ENCODE data around the gene TBRG1. TPM values are rescaled to one million over a fixed set of nuclear protein-coding genes. Genes with fewer than 3 reads are reported as not detected.

The TBRG1 gene
- total and polyA plus RNA-seq, 2 of the 4 experiments (the other 2 are of a cell fraction), result 13.3 to 23.2 TPM

DNA sequence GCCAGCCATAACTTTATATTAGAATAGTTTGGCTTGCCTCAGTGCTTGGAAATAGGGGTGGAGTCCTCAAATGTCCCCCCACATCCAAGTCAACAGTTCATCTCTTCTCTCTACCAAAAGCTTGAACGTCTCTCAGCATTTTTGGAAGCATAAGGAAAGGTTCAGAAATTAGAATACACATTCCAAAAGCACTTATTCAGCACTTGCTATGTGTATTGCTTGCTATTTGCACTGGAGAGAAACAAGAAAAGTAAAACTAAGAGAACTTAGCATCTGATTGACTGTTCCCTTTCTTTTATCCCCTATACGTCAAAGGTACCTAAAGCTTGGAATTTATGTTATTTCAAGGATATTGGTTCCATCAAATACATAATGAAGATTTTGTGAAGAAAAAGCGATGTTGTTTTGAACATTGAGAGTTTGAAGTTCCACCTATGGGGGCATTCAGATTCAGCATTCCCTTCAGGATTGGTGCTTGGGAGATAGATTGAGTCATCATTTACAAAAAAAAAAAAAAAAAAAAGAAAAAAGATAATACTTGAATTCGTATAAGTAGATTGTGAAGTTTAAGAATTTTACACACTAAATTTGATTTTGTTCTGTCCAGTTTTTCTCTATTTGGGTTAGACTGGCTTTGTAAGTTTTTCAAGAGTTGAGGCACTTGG, 1.3 kb downstream of the TBRG1 start:
- Histone ChIP-seq H4K91ac (ENCODE audit: insufficient read depth, low read depth, low read length) (no peak overlapping the region), H2BK15ac (ENCODE audit: low read depth, low read length) (no peak overlapping the region), H3K36me3 (ENCODE audit: control insufficient read depth, insufficient read depth, low read length) (peaks cover 16% of the 10 kb centered on the region), H3K4me2 (ENCODE audit: low read depth, low read length) (peak overlapping the region; percentile 94), H3K9me1 (ENCODE audit: insufficient read depth, low read length) (peaks cover 8% of the 10 kb centered on the region; the same call in 1 of the 2 replicates), H2BK5ac (ENCODE audit: low read depth, low read length, poor library complexity, severe bottlenecking) (no peak overlapping the region), H3K4ac (ENCODE audit: low read depth, low read length) (no peak overlapping the region), H3K18ac (ENCODE audit: low read depth, low read length) (no peak overlapping the region), H2BK20ac (ENCODE audit: low read depth, low read length) (no peak overlapping the region), H2AK5ac (ENCODE audit: low read depth, low read length) (no peak overlapping the region), H3K56ac (ENCODE audit: extremely low read depth, insufficient read depth, low read length) (no peak overlapping the region), H4K20me1 (ENCODE audit: insufficient read depth, low read length) (no peaks in the 10 kb centered on the region; the same call in 1 of the 2 replicates), H3K23ac (ENCODE audit: low read depth, low read length) (peak overlapping the region; percentile 70), H3K27ac (ENCODE audit: insufficient read depth, low read length) (no peak overlapping the region), H3K27me3 (ENCODE audit: control insufficient read depth, insufficient read depth, low read length) (peaks cover 6% of the 10 kb centered on the region; the same call in 1 of the 2 replicates), H3K9ac (ENCODE audit: low read depth, low read length) (peak overlapping the region; percentile 82; the same call in 1 of the 2 replicates), H2AK9ac (replicated peaks; ENCODE audit: low read depth, low read length, poor library complexity) (no peak overlapping the region), H3K9me3 (ENCODE audit: control insufficient read depth, insufficient read depth, low read length) (no peaks in the 10 kb centered on the region), H3K14ac (replicated peaks; ENCODE audit: low read depth, low read length) (no peak overlapping the region), H4K5ac (ENCODE audit: low read depth, low read length) (no peak overlapping the region), H3K79me1 (ENCODE audit: low read depth in 1 of 2, low read length in 2 of 2) (peaks cover 27 to 46% of the 10 kb centered on the region in 2 experiments), H3K4me1 (ENCODE audit: control insufficient read depth, insufficient read depth, low read length) (no peaks in the 10 kb centered on the region; the same call in 1 of the 2 replicates), H4K8ac (ENCODE audit: low read depth in 2 of 2, low read length in 2 of 2) (no peak overlapping the region; a peak in 1 of 4 replicates), H3K4me3 (ENCODE audit: insufficient read depth, low read depth, low read length) (peak overlapping the region; percentile 79), H2AFZ (replicated peaks; ENCODE audit: low read length, poor library complexity) (no peak overlapping the region), H2BK120ac (ENCODE audit: low read depth, low read length) (no peak overlapping the region)
- in situ Hi-C loops (cut with MboI; ENCODE audit: low sequenced_read_pairs) (no loop called here), dilution Hi-C loops (cut with HindIII; ENCODE audit: low sequenced_read_pairs, unreplicated experiment) (no loop called here), intact Hi-C loops (cut with micrococcal nuclease) (no loop called here)
- ChIA-PET POLR2A (ENCODE audit: unreplicated experiment) (no interaction called here), CTCF (interaction anchor here (1.8 kb wide), 1 partner anchor 208 kb away, joined by 7 read pairs; no protein-coding TSS in a partner anchor)
- peak; percentile 20 for DNase-seq
- TF ChIP-seq RAD21 (IDR thresholded peaks at IDR 0.05; ENCODE audit: low read length) (no peak), RCOR1 (IDR thresholded peaks at IDR 0.05; ENCODE audit: insufficient replicate concordance, low read length) (no peak), MAFK (IDR thresholded peaks at IDR 0.05; ENCODE audit: low read depth, low read length) (peak; percentile 49), SMC3 (IDR thresholded peaks at IDR 0.05; ENCODE audit: low read depth, low read length) (no peak)
- TF ChIP-seq, protein P1, sequence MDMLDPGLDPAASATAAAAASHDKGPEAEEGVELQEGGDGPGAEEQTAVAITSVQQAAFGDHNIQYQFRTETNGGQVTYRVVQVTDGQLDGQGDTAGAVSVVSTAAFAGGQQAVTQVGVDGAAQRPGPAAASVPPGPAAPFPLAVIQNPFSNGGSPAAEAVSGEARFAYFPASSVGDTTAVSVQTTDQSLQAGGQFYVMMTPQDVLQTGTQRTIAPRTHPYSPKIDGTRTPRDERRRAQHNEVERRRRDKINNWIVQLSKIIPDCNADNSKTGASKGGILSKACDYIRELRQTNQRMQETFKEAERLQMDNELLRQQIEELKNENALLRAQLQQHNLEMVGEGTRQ (IDR thresholded peaks at IDR 0.05; ENCODE audit: low read depth, low read length), result no peak
- TF ChIP-seq, protein P2, sequence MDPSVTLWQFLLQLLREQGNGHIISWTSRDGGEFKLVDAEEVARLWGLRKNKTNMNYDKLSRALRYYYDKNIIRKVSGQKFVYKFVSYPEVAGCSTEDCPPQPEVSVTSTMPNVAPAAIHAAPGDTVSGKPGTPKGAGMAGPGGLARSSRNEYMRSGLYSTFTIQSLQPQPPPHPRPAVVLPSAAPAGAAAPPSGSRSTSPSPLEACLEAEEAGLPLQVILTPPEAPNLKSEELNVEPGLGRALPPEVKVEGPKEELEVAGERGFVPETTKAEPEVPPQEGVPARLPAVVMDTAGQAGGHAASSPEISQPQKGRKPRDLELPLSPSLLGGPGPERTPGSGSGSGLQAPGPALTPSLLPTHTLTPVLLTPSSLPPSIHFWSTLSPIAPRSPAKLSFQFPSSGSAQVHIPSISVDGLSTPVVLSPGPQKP (IDR thresholded peaks at IDR 0.05; ENCODE audit: borderline replicate concordance, low read depth, low read length), result no peak
- TF ChIP-seq, protein P3, sequence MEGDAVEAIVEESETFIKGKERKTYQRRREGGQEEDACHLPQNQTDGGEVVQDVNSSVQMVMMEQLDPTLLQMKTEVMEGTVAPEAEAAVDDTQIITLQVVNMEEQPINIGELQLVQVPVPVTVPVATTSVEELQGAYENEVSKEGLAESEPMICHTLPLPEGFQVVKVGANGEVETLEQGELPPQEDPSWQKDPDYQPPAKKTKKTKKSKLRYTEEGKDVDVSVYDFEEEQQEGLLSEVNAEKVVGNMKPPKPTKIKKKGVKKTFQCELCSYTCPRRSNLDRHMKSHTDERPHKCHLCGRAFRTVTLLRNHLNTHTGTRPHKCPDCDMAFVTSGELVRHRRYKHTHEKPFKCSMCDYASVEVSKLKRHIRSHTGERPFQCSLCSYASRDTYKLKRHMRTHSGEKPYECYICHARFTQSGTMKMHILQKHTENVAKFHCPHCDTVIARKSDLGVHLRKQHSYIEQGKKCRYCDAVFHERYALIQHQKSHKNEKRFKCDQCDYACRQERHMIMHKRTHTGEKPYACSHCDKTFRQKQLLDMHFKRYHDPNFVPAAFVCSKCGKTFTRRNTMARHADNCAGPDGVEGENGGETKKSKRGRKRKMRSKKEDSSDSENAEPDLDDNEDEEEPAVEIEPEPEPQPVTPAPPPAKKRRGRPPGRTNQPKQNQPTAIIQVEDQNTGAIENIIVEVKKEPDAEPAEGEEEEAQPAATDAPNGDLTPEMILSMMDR (conservative IDR thresholded peaks at IDR 0.05; ENCODE audit: low read depth, low read length), result no peak
- WGBS, 2 experiments (ENCODE audit: extremely low coverage in 2 of 2, insufficient read length in 1 of 2), result no CpG with 5 or more reads among the region's 4 CpGs
- no TSS peak for BruUV-seq (replicated peaks)
- no peak for ATAC-seq (ENCODE audit: low read depth)
